Astrocyte (in vitro differentiated cells and primary cell): Measurements from ENCODE around the gene CTXND1. TPM values are rescaled to one million over a fixed set of nuclear protein-coding genes. Genes with fewer than 3 reads are reported as not detected.

Experiments used
- DNase-seq: peaks from one replicate; pipeline ENCODE4 v3.0.0-alpha.2; 2010; ENCODE audit warnings: low read depth
- FAIRE-seq: peaks from 2 replicates; lab custom pipeline; 2011; peaks lifted over from hg19 to GRCh38; lab: Jason Lieb, UNC
- H2AFZ ChIP-seq: 2 replicates; pipeline ENCODE4 v1.6.0; 2012; ENCODE audit warnings: low read depth, low read length, inconsistent platforms
- H3K27ac ChIP-seq: 2 replicates; pipeline ENCODE4 v1.5.1; 2011; ENCODE audit warnings: low read depth, low read length, inconsistent platforms
- H3K27me3 ChIP-seq: 2 replicates; pipeline ENCODE4 v1.6.0; 2011; ENCODE audit warnings: low read length, inconsistent platforms; ENCODE audit not compliant: insufficient read depth
- H3K36me3 ChIP-seq: 2 replicates; pipeline ENCODE4 v1.5.1; 2011; ENCODE audit warnings: low read length, inconsistent platforms; ENCODE audit not compliant: insufficient read depth
- H3K4me1 ChIP-seq: 2 replicates; pipeline ENCODE4 v1.5.1; 2011; ENCODE audit warnings: low read length, inconsistent platforms; ENCODE audit not compliant: insufficient read depth
- H3K4me2 ChIP-seq: 2 replicates; pipeline ENCODE4 v1.6.0; 2012; ENCODE audit warnings: low read length, inconsistent platforms
- H3K4me3 ChIP-seq: 2 replicates; pipeline ENCODE4 v1.5.1; 2011; ENCODE audit warnings: low read depth, mild to moderate bottlenecking, low read length, inconsistent platforms; ENCODE audit not compliant: insufficient read depth
- H3K79me2 ChIP-seq: 2 replicates; pipeline ENCODE4 v1.6.0; 2012; ENCODE audit warnings: mild to moderate bottlenecking, low read length, inconsistent platforms; ENCODE audit not compliant: insufficient read depth
- H3K9ac ChIP-seq: 2 replicates; pipeline ENCODE4 v1.6.0; 2012; ENCODE audit warnings: mild to moderate bottlenecking, low read length, inconsistent platforms
- H3K9me3 ChIP-seq: 2 replicates; pipeline ENCODE4 v1.5.1; 2012; ENCODE audit warnings: low read depth, mild to moderate bottlenecking, low read length, inconsistent platforms; ENCODE audit not compliant: insufficient read depth
- H4K20me1 ChIP-seq: 2 replicates; pipeline ENCODE4 v1.6.0; 2012; ENCODE audit warnings: low read length, inconsistent platforms; ENCODE audit not compliant: insufficient read depth
- H3K27ac Mint-ChIP-seq: one replicate; pipeline ENCODE4 v1.8.0; 2021; ENCODE audit warnings: mild to moderate bottlenecking, mixed read lengths; ENCODE audit not compliant: unreplicated experiment
- H3K27me3 Mint-ChIP-seq: one replicate; pipeline ENCODE4 v1.8.0; 2021; ENCODE audit warnings: low read depth, mixed read lengths; ENCODE audit not compliant: unreplicated experiment
- H3K36me3 Mint-ChIP-seq: one replicate; pipeline ENCODE4 v1.8.0; 2021; ENCODE audit warnings: low read depth, mixed read lengths; ENCODE audit not compliant: unreplicated experiment
- H3K4me1 Mint-ChIP-seq: one replicate; pipeline ENCODE4 v1.8.0; 2021; ENCODE audit warnings: low read depth, mixed read lengths; ENCODE audit not compliant: unreplicated experiment
- H3K4me3 Mint-ChIP-seq: one replicate; pipeline ENCODE4 v1.8.0; 2021; ENCODE audit warnings: mild to moderate bottlenecking, moderate library complexity, mixed read lengths; ENCODE audit not compliant: unreplicated experiment
- H3K9me3 Mint-ChIP-seq: one replicate; pipeline ENCODE4 v1.8.0; 2021; ENCODE audit warnings: mild to moderate bottlenecking, mixed read lengths; ENCODE audit not compliant: unreplicated experiment
- CTCF ChIP-seq: IDR thresholded peaks from 2 replicates; pipeline ENCODE4 v1.5.1; 2011; ENCODE audit warnings: low read depth, mild to moderate bottlenecking, inconsistent platforms, low read length, moderate library complexity; ENCODE audit not compliant: insufficient read depth
- EZH2 ChIP-seq: IDR thresholded peaks from 2 replicates; pipeline ENCODE4 v1.6.1; 2012; ENCODE audit warnings: mild to moderate bottlenecking, low read length, inconsistent platforms; ENCODE audit not compliant: insufficient read depth
- total RNA-seq: library from RNA; stranded (reverse); gene quantifications from 2 replicates; pipeline ENCODE4 v1.2.1, GENCODE V29; 2021

The CTXND1 gene
- total RNA-seq, 1 donor from 2014 or later: not detected

- Histone ChIP-seq H3K4me3 (no peak overlapping the region), H2AFZ (no peak overlapping the region), H4K20me1 (no peaks in the 10 kb centered on the region), H3K9me3 (no peaks in the 10 kb centered on the region), H3K36me3 (no peaks in the 10 kb centered on the region), H3K4me2 (no peak overlapping the region), H3K27me3 (no peaks in the 10 kb centered on the region), H3K9ac (no peak overlapping the region), H3K4me1 (no peaks in the 10 kb centered on the region), H3K27ac (no peak overlapping the region), H3K79me2 (no peaks in the 10 kb centered on the region)
- DNase-seq: no peak
- H3K4me1 Mint-ChIP-seq: no peaks in the 10 kb centered on the region
- H3K27ac Mint-ChIP-seq: no peak overlapping the region
- H3K9me3 Mint-ChIP-seq: peaks cover 3% of the 10 kb centered on the region
- peaks cover 2% of the 10 kb centered on the region for H3K27me3 Mint-ChIP-seq
- FAIRE-seq: no peak
- TF ChIP-seq CTCF: no peak
- no peak for TF ChIP-seq EZH2
- no peak overlapping the region for H3K4me3 Mint-ChIP-seq
- no peaks in the 10 kb centered on the region for H3K36me3 Mint-ChIP-seq
Observed at GRCh38 chr15:80214910-80215309, 37.1 kb downstream of the CTXND1 start.

GRCh38 chr15:80211976-80212375 lies 40.0 kb downstream of the CTXND1 start:
- DNase-seq (no peak), FAIRE-seq (no peak)
- Histone ChIP-seq H3K79me2 (no peaks in the 10 kb centered on the region), H3K36me3 (no peaks in the 10 kb centered on the region), H3K27ac (no peak overlapping the region), H3K9me3 (no peaks in the 10 kb centered on the region), H3K4me1 (no peaks in the 10 kb centered on the region), H3K4me3 (no peak overlapping the region), H3K4me2 (no peak overlapping the region), H3K27me3 (no peaks in the 10 kb centered on the region), H3K9ac (no peak overlapping the region), H4K20me1 (no peaks in the 10 kb centered on the region), H2AFZ (no peak overlapping the region)
- Mint-ChIP-seq H3K4me3 (no peak overlapping the region), H3K36me3 (no peaks in the 10 kb centered on the region), H3K27me3 (peaks cover 2% of the 10 kb centered on the region), H3K9me3 (peaks cover 3% of the 10 kb centered on the region), H3K4me1 (no peaks in the 10 kb centered on the region), H3K27ac (no peak overlapping the region)
- TF ChIP-seq CTCF (no peak), EZH2 (no peak)

GRCh38 chr15:80210611-80211573 lies 41.1 kb downstream of the CTXND1 start:
- DNase-seq: no peak
- Histone ChIP-seq H3K27ac (no peak overlapping the region), H3K27me3 (no peaks in the 10 kb centered on the region), H3K4me1 (no peaks in the 10 kb centered on the region), H4K20me1 (no peaks in the 10 kb centered on the region), H2AFZ (no peak overlapping the region), H3K9ac (no peak overlapping the region), H3K4me3 (no peak overlapping the region), H3K36me3 (no peaks in the 10 kb centered on the region), H3K4me2 (no peak overlapping the region), H3K79me2 (no peaks in the 10 kb centered on the region), H3K9me3 (no peaks in the 10 kb centered on the region)
- Mint-ChIP-seq H3K36me3 (no peaks in the 10 kb centered on the region), H3K4me1 (no peaks in the 10 kb centered on the region), H3K27ac (no peak overlapping the region), H3K9me3 (peaks cover 3% of the 10 kb centered on the region), H3K4me3 (no peak overlapping the region), H3K27me3 (peaks cover 2% of the 10 kb centered on the region)
- FAIRE-seq: no peak
- TF ChIP-seq CTCF (no peak), EZH2 (no peak)
